ENCODE data around the gene SORBS1.

The SORBS1 gene

GRCh38 chr10:95437669-95438068 is 123.5 kb downstream of the SORBS1 start:
- no peak overlapping the region for H3K4me3 ChIP-seq (IDR thresholded peaks at IDR 0.05; ENCODE audit: insufficient read depth, low read depth, low read length)
- no peak overlapping the region for H3K27ac ChIP-seq
- H3K4me1 ChIP-seq (ENCODE audit: low read depth, poor library complexity, severe bottlenecking), result peaks cover 23% of the 10 kb centered on the region
- H3K27me3 ChIP-seq (ENCODE audit: insufficient read depth, low read depth), result peaks cover 25% of the 10 kb centered on the region
- no peak overlapping the region for H3K4me2 ChIP-seq
- H4K20me1 ChIP-seq (ENCODE audit: insufficient read depth), result no peaks in the 10 kb centered on the region
- no peak overlapping the region for H3K9ac ChIP-seq
- no peaks in the 10 kb centered on the region for H3K79me2 ChIP-seq (ENCODE audit: insufficient read depth, low read depth)
- H2AFZ ChIP-seq (ENCODE audit: low read depth), result no peak overlapping the region
- H3K36me3 ChIP-seq (ENCODE audit: insufficient read depth), result no peaks in the 10 kb centered on the region
- no peak for TF ChIP-seq CTCF (conservative IDR thresholded peaks at IDR 0.05; ENCODE audit: low read depth, low read length)

GRCh38 chr10:95435548-95436279 is 125.5 kb downstream of the SORBS1 start:
- TF ChIP-seq CTCF (conservative IDR thresholded peaks at IDR 0.05; ENCODE audit: low read depth, low read length), result no peak
- H3K27me3 ChIP-seq (ENCODE audit: insufficient read depth, low read depth), result peaks cover 19% of the 10 kb centered on the region; the same call in 1 of the 2 replicates
- H3K27ac ChIP-seq, result no peak overlapping the region
- H2AFZ ChIP-seq (ENCODE audit: low read depth), result no peak overlapping the region
- peaks cover 8% of the 10 kb centered on the region for H3K4me1 ChIP-seq (ENCODE audit: low read depth, poor library complexity, severe bottlenecking)
- H3K9ac ChIP-seq, result no peak overlapping the region
- H3K36me3 ChIP-seq (ENCODE audit: insufficient read depth), result no peaks in the 10 kb centered on the region
- no peaks in the 10 kb centered on the region for H3K79me2 ChIP-seq (ENCODE audit: insufficient read depth, low read depth)
- H4K20me1 ChIP-seq (ENCODE audit: insufficient read depth), result no peaks in the 10 kb centered on the region
- H3K4me2 ChIP-seq, result no peak overlapping the region
- no peak overlapping the region for H3K4me3 ChIP-seq (IDR thresholded peaks at IDR 0.05; ENCODE audit: insufficient read depth, low read depth, low read length)

- Histone ChIP-seq H3K4me1 (ENCODE audit: low read depth, poor library complexity, severe bottlenecking) (peaks cover 8% of the 10 kb centered on the region), H2AFZ (ENCODE audit: low read depth) (no peak overlapping the region), H3K79me2 (ENCODE audit: insufficient read depth, low read depth) (no peaks in the 10 kb centered on the region), H3K36me3 (ENCODE audit: insufficient read depth) (no peaks in the 10 kb centered on the region), H3K4me2 (no peak overlapping the region), H3K9ac (no peak overlapping the region), H3K27ac (no peak overlapping the region), H4K20me1 (ENCODE audit: insufficient read depth) (no peaks in the 10 kb centered on the region), H3K4me3 (IDR thresholded peaks at IDR 0.05; ENCODE audit: insufficient read depth, low read depth, low read length) (no peak overlapping the region), H3K27me3 (ENCODE audit: insufficient read depth, low read depth) (peaks cover 11% of the 10 kb centered on the region; the same call in 1 of the 2 replicates)
- TF ChIP-seq CTCF (conservative IDR thresholded peaks at IDR 0.05; ENCODE audit: low read depth, low read length), result no peak
Measured at GRCh38 chr10:95434583-95434982, 126.6 kb downstream of the SORBS1 start.

GRCh38 chr10:95431900-95432342 is 129.2 kb downstream of the SORBS1 start:
- TF ChIP-seq CTCF (conservative IDR thresholded peaks at IDR 0.05; ENCODE audit: low read depth, low read length), result no peak
- Histone ChIP-seq H3K4me1 (ENCODE audit: low read depth, poor library complexity, severe bottlenecking) (peaks cover 8% of the 10 kb centered on the region), H2AFZ (ENCODE audit: low read depth) (no peak overlapping the region), H3K27me3 (ENCODE audit: insufficient read depth, low read depth) (no peaks in the 10 kb centered on the region), H4K20me1 (ENCODE audit: insufficient read depth) (no peaks in the 10 kb centered on the region), H3K4me3 (IDR thresholded peaks at IDR 0.05; ENCODE audit: insufficient read depth, low read depth, low read length) (no peak overlapping the region), H3K27ac (no peak overlapping the region), H3K4me2 (no peak overlapping the region), H3K9ac (no peak overlapping the region), H3K36me3 (ENCODE audit: insufficient read depth) (no peaks in the 10 kb centered on the region), H3K79me2 (ENCODE audit: insufficient read depth, low read depth) (no peaks in the 10 kb centered on the region)

All from KMS-11 (cell line).